Neural cell (in vitro differentiated cells): ENCODE data around the gene PITPNB. TPM values are rescaled to one million over a fixed set of nuclear protein-coding genes. Genes with fewer than 3 reads are reported as not detected.

ENCODE experiments used
- H2AFZ ChIP-seq: fragments of 200-600, 300-800 bp; sonication (generic), shearing (Covaris generic); 2 replicates; pipeline ENCODE4 v1.6.0; 2014; ENCODE audit warnings: low read depth, mild to moderate bottlenecking, antibody characterized with exemption, low read length, moderate library complexity
- H3F3A ChIP-seq: fragments of 200-600 bp; shearing (Covaris generic); 2 replicates; pipeline ENCODE4 v1.6.1; 2016; ENCODE audit warnings: mild to moderate bottlenecking, moderate library complexity, mixed read lengths, antibody characterized with exemption, low read length; ENCODE audit not compliant: insufficient read depth, poor library complexity, severe bottlenecking
- H3K27ac ChIP-seq: fragments of 200-600, 300-800 bp; sonication (generic), shearing (Covaris generic); 2 replicates; pipeline ENCODE4 v1.5.1; 2014; ENCODE audit warnings: mild to moderate bottlenecking, low read length, moderate library complexity
- H3K27me3 ChIP-seq: fragments of 300-800, 200-600 bp; sonication (generic), shearing (Covaris generic); 2 replicates; pipeline ENCODE4 v1.6.0; 2014; ENCODE audit warnings: mild to moderate bottlenecking, low read depth, low read length, moderate library complexity; ENCODE audit not compliant: insufficient read depth
- H3K36me3 ChIP-seq: fragments of 300-800, 200-600 bp; sonication (generic), shearing (Covaris generic); 2 replicates; pipeline ENCODE4 v1.5.1; 2014; ENCODE audit warnings: mild to moderate bottlenecking, antibody characterized with exemption, low read length, moderate library complexity; ENCODE audit not compliant: insufficient read depth
- H3K4me2 ChIP-seq: fragments of 300-800, 200-600 bp; sonication (generic), shearing (Covaris generic); 2 replicates; pipeline ENCODE4 v1.6.0; 2014; ENCODE audit warnings: mild to moderate bottlenecking, low read length
- H3K4me3 ChIP-seq: fragments of 300-800, 200-600 bp; sonication (generic), shearing (Covaris generic); 2 replicates; pipeline ENCODE4 v1.5.1; 2014; ENCODE audit warnings: mild to moderate bottlenecking, low read length, moderate library complexity
- H3K79me2 ChIP-seq: fragments of 200-600 bp; shearing (Covaris generic); replicated peaks from 2 replicates; pipeline ENCODE4 v1.6.0; 2014; ENCODE audit warnings: mild to moderate bottlenecking, low read length, moderate library complexity; ENCODE audit not compliant: insufficient read depth
- H3K9ac ChIP-seq: fragments of 300-800, 200-600 bp; sonication (generic), shearing (Covaris generic); 2 replicates; pipeline ENCODE4 v1.6.1; 2016; ENCODE audit warnings: mild to moderate bottlenecking, low read length, mixed read lengths
- H3K9me2 ChIP-seq: fragments of 200-600 bp; shearing (Covaris generic); 2 replicates; pipeline ENCODE4 v1.6.1; 2016; ENCODE audit warnings: mild to moderate bottlenecking, low read length, mixed read lengths; ENCODE audit not compliant: insufficient read depth
- H3K9me3 ChIP-seq: fragments of 200-600, 300-800 bp; sonication (generic), shearing (Covaris generic); 2 replicates; pipeline ENCODE4 v1.6.1; 2016; ENCODE audit warnings: mild to moderate bottlenecking, mixed run types, low read length, moderate library complexity, mixed read lengths
- H4K20me1 ChIP-seq: fragments of 200-600 bp; shearing (Covaris generic); 2 replicates; pipeline ENCODE4 v1.6.1; 2016; ENCODE audit warnings: mild to moderate bottlenecking, mixed run types; ENCODE audit not compliant: insufficient read depth
- EP300 ChIP-seq: fragments of 450-650 bp; conservative IDR thresholded peaks from 2 replicates; pipeline ENCODE4 v1.6.1; 2014; ENCODE audit warnings: antibody characterized with exemption, mild to moderate bottlenecking, moderate library complexity; ENCODE audit not compliant: poor library complexity, severe bottlenecking
- EZH2 ChIP-seq: fragments of 200-600, 300-800 bp; shearing (Covaris generic), sonication (generic); IDR thresholded peaks from 2 replicates; pipeline ENCODE4 v1.6.1; 2014; ENCODE audit warnings: antibody characterized with exemption, low read length, borderline replicate concordance, mild to moderate bottlenecking; ENCODE audit not compliant: insufficient read depth, poor library complexity, severe bottlenecking
- MXI1 ChIP-seq: fragments of 450-650 bp; conservative IDR thresholded peaks from 2 replicates; pipeline ENCODE4 v1.6.1; 2014; ENCODE audit warnings: antibody characterized with exemption, mild to moderate bottlenecking; ENCODE audit not compliant: poor library complexity, severe bottlenecking
- POLR2AphosphoS5 ChIP-seq: IDR thresholded peaks from 2 replicates; pipeline ENCODE4 v1.6.1; 2012
- RAD21 ChIP-seq: fragments of 450-650 bp; conservative IDR thresholded peaks from 2 replicates; pipeline ENCODE4 v1.6.1; 2014; ENCODE audit warnings: antibody characterized with exemption, mild to moderate bottlenecking, moderate library complexity
- SMC3 ChIP-seq: fragments of 450-650 bp; conservative IDR thresholded peaks from 2 replicates; pipeline ENCODE4 v1.6.1; 2014; ENCODE audit warnings: antibody characterized with exemption, mild to moderate bottlenecking, moderate library complexity; ENCODE audit not compliant: poor library complexity
- TAF1 ChIP-seq: IDR thresholded peaks from 2 replicates; pipeline ENCODE4 v1.6.1; 2012; ENCODE audit warnings: low read depth
- polyA plus RNA-seq: library from polyadenylated mRNA; depleted of rRNA; stranded (reverse); fragments of >200 nt; gene quantifications from 2 replicates; pipeline ENCODE4 v1.2.3, GENCODE V29; 2014
- TF ChIP-seq, protein P1 (sequence below): fragments of 450-650 bp; IDR thresholded peaks from 2 replicates; pipeline ENCODE4 v1.5.1; 2014; ENCODE audit warnings: antibody characterized with exemption, mild to moderate bottlenecking, moderate library complexity; ENCODE audit not compliant: poor library complexity, severe bottlenecking
- TF ChIP-seq, protein P2 (sequence below): IDR thresholded peaks from 2 replicates; pipeline ENCODE4 v1.6.1; 2012; ENCODE audit warnings: borderline replicate concordance

The PITPNB gene
- polyA plus RNA-seq, 1 donor from 2014 or later: 44.8 TPM

DNA sequence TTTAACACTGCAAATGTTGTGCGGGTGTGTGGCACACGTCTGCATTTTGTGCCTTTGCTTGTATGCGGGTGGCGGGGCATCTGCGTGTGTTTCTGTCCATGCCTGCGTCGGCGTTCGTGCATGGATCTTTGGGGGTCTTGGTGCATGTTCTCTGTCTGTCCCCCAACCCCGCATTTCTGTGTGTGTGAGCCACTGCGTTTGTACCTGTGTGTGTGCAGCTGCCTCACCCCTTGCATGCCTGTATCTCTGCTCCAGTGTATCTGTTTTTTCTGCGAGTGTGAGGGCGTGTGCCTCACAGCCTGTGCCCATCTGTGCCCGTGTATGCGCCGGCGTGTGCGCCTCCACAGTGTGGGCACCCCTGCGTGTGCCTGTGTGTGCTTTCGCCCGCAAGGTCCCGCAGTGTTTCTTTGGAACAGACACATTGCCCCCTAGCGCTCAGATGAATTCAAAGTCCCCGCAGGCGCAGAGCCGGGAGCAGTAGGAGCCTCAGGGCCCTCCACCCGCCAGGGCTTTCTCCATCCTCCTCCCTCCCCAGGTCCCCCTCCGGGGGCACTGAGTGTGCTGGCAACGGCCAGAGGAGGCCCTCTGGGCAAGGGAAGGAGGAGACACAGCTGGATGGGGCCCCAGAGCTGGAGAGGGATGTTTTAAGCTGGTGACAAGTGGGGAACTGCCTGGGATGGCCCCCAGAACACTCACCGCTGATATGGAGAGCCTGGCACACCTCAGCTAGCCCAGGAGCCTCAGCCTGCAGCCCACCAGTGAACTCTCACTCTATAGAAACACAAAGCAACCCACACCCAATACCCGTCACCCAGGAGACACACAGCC is 114.4 kb downstream of the PITPNB start:
- Histone ChIP-seq H3K27me3 (no peaks in the 10 kb centered on the region), H3K9ac (peak overlapping the region; percentile 26), H3K4me2 (no peak overlapping the region)

DNA sequence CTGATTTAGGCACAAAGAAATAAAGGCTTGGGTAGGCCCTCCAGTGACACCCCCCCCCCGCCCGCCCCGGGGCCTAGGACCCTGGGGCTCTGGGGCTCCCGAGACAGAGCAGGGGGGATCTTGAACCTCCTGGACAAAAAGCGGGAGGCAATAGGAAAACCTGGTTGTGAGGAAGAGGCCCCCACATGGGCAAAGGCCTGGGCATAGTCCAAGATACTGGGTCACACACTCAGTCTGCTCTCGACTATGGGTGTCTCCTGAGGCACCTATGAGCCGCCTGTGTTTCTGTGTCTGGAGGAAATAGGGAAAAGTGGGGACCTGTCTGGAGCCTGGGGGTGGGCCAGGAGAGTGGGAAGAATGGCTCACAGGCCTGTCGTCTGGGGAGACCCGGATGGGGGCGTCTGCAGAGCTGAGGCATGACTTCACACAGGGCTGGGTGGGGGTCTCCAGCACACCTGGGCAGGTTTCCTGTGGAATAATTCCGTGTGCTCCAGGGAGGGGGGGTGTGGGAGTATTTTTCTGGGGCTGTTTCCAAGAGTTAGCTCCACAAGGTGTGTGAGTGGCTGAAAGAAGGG is 115.1 kb downstream of the PITPNB start:
- Histone ChIP-seq H3K9me2 (no peaks in the 10 kb centered on the region), H3K79me2 (peaks cover 19% of the 10 kb centered on the region), H3K9me3 (no peaks in the 10 kb centered on the region), H3K4me3 (no peak overlapping the region), H4K20me1 (no peaks in the 10 kb centered on the region), H2AFZ (no peak overlapping the region), H3K27ac (no peak overlapping the region), H3K27me3 (no peaks in the 10 kb centered on the region), H3K36me3 (no peaks in the 10 kb centered on the region), H3F3A (no peaks in the 10 kb centered on the region), H3K9ac (no peak overlapping the region), H3K4me2 (no peak overlapping the region)
- no peak for TF ChIP-seq EP300
- TF ChIP-seq POLR2AphosphoS5: no peak
- no peak for TF ChIP-seq SMC3
- TF ChIP-seq TAF1: no peak
- TF ChIP-seq, protein P1, sequence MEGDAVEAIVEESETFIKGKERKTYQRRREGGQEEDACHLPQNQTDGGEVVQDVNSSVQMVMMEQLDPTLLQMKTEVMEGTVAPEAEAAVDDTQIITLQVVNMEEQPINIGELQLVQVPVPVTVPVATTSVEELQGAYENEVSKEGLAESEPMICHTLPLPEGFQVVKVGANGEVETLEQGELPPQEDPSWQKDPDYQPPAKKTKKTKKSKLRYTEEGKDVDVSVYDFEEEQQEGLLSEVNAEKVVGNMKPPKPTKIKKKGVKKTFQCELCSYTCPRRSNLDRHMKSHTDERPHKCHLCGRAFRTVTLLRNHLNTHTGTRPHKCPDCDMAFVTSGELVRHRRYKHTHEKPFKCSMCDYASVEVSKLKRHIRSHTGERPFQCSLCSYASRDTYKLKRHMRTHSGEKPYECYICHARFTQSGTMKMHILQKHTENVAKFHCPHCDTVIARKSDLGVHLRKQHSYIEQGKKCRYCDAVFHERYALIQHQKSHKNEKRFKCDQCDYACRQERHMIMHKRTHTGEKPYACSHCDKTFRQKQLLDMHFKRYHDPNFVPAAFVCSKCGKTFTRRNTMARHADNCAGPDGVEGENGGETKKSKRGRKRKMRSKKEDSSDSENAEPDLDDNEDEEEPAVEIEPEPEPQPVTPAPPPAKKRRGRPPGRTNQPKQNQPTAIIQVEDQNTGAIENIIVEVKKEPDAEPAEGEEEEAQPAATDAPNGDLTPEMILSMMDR: no peak
- no peak for TF ChIP-seq EZH2
- no peak for TF ChIP-seq RAD21
- TF ChIP-seq, protein P2, sequence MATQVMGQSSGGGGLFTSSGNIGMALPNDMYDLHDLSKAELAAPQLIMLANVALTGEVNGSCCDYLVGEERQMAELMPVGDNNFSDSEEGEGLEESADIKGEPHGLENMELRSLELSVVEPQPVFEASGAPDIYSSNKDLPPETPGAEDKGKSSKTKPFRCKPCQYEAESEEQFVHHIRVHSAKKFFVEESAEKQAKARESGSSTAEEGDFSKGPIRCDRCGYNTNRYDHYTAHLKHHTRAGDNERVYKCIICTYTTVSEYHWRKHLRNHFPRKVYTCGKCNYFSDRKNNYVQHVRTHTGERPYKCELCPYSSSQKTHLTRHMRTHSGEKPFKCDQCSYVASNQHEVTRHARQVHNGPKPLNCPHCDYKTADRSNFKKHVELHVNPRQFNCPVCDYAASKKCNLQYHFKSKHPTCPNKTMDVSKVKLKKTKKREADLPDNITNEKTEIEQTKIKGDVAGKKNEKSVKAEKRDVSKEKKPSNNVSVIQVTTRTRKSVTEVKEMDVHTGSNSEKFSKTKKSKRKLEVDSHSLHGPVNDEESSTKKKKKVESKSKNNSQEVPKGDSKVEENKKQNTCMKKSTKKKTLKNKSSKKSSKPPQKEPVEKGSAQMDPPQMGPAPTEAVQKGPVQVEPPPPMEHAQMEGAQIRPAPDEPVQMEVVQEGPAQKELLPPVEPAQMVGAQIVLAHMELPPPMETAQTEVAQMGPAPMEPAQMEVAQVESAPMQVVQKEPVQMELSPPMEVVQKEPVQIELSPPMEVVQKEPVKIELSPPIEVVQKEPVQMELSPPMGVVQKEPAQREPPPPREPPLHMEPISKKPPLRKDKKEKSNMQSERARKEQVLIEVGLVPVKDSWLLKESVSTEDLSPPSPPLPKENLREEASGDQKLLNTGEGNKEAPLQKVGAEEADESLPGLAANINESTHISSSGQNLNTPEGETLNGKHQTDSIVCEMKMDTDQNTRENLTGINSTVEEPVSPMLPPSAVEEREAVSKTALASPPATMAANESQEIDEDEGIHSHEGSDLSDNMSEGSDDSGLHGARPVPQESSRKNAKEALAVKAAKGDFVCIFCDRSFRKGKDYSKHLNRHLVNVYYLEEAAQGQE: no peak

More for the DNA sequence above, 114.4 kb downstream of the PITPNB start:
- no peaks in the 10 kb centered on the region for H3K9me2 ChIP-seq
- H3K36me3 ChIP-seq: no peaks in the 10 kb centered on the region
- H3K4me3 ChIP-seq: no peak overlapping the region
- no peak for TF ChIP-seq EZH2
- peak; percentile 79 for TF ChIP-seq SMC3
- TF ChIP-seq RAD21: peak; percentile 79
- TF ChIP-seq, protein P1: peak; percentile 78
- TF ChIP-seq TAF1: no peak
- no peak for TF ChIP-seq POLR2AphosphoS5
- TF ChIP-seq EP300: no peak
- TF ChIP-seq MXI1: no peak
- TF ChIP-seq, protein P2: no peak
- H4K20me1 ChIP-seq: no peaks in the 10 kb centered on the region
- peaks cover 12% of the 10 kb centered on the region for H3K79me2 ChIP-seq
- H3F3A ChIP-seq: no peaks in the 10 kb centered on the region
- H3K27ac ChIP-seq: no peak overlapping the region
- H3K9me3 ChIP-seq: no peaks in the 10 kb centered on the region
- no peak overlapping the region for H2AFZ ChIP-seq
